Stimulated activated CD4-positive, alpha-beta T cell treated with anti-CD3 and anti-CD28 coated beads, Interleukin-2, amount 100 ng/mL, for 24 hours (primary cell): ENCODE measurements around the gene ZNF805.
"Not testable (repeated sequence)": the region's sequence is repeated elsewhere in the genome, so short reads cannot be mapped to it uniquely, and the experiment has no call there.

ENCODE experiments used
- DNase-seq, 2 donors: peaks; one replicate each; pipeline ENCODE4 v3.0.0-alpha.2; 2020

Gene ZNF805

DNA sequence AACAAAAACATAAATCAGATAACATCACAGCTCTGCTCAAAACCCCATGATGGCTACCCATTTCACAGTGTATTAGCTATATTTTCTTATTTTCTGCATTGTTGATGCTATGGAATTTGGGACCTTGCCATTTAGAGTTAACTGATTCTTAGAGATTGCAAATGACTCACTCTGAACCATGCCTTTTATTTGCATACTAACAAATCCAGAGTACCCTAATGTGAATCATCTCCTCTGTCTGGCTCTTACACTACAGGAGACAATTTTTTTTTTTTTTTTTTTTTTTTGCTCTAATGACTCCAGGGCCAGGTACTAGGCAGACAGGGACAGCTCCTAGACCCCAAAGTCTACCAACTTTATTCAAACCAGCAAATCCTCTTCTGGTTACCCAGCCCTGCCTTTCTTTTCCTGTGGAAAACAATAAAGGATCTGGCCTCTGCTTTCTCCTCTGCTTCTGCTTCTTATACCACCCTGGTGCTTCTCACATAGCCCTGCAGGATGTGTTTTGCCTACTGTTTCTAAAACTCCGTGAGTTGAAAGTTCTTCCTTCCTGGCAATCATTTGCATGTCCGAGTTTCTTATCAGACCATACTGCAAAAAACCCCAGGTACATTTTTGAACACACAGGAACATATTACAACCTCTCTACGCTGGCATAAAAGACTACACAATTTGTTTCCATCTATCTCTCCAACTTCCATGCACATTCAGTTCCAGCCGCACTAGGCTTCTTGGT is 29.3 kb downstream of the ZNF805 start:
- no peak for DNase-seq

DNA sequence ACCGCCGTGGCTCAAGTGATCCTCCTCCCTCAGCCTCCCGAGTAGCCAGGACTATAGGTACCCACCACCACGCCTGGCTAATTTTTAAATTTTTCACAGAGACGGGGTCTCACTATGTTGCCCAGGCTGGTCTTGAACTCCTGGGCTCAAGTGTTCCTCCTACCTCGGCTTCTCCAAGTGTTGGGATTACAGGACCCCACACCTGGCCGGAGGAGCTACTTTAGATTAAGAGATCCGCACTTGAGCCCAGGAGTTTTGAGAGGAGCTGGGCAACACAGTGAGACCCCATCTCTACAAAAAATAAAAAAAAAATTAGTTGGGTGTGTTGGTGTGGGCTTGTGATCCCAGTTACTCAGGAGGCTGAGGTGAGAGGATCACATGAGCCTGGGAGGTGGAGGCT is 30.8 kb downstream of the ZNF805 start:
- DNase-seq = no peak

DNA sequence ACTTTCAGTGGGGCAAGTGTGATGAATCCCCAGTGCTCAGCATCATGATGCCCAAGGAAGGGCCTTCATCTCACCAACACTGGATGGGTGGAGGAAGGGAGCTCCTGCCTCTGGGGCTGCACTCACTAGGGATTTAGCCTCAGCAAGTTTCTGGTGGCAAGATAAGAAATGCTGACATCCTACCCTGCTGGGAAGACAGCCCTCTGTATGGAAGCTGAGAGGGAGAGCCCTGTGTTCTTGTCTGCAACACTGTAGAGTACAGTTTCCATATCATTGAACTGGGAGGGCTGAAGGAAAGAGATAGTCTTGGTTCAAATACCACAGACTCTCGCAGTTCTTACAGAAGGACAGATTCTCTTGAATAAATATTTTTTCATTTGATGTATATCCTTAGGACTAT is 32.6 kb downstream of the ZNF805 start:
- no peak for DNase-seq

DNA sequence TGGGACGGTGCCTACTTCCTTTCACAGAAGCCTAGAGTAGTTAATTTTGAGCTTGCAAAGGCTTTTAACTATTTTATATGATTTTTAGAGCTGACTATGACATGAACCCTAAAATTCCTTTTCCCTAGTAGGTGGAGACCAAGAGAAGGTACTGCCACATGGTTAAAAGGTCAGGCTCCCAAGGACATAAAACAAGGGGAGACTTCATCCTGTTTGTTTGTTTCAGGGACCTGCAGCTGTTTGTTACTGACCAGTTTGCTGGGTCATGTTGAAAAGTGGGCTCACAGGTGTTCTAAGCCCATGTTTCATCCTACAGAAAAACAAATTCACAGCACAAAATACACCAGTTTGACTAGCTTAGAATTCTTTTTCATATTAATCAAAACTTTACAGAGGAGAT is 36.0 kb downstream of the ZNF805 start:
- no peak for DNase-seq

DNA sequence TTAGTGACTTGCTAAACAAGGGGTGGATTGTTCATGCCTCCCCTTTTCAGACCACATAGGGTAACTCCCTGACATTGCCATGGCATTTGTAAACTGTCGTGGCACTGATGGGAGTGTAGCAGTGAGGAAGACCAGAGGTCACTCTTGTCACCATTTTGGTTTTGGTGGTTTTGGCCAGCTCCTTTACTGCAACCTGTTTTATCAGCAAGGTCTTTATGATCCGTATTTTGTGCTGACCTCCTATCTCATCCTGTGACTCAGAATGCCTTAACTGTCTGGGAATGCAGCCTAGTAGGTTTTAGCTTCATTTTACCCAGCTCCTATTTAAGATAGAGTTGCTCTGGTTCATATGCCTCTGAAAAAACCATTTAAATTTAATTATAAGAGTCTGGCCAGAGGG is 38.0 kb downstream of the ZNF805 start:
- not testable (repeated sequence) for DNase-seq

DNA sequence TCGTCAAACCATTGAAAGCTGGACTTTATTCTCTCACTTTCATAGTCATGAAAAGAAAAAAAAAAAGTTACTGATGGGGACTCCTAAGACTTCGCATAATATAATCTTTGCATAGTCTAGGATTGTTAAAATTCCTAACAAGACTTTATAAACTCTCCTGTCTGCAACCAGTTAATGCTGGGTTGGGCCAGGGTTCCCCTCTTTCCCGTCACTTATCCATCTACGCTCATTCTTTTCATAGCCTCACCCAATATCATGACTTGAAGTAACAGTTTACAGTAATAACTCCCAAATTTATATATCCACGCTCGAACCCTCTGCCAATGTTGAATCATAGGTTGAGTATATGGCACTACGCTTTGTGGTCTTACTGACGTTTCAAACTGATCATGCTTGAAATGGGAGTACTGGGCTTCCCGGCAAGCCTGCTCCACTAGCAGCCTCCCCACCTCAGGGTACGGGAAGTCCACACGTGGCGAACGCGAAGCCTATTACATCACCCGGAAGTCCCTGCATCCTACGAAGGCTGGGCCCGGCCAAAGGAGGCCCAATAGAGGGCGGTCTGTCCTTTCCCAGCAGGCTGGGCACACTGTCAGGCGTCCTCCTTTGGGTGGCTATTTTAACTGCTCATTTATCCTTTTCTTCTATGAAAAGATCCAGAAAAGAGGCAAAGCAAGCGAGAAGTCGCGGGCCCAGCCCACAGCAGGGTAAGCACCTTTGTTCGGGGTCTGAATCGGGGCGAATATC is 39.2 kb downstream of the ZNF805 start:
- peak; percentile 77 to 84 for DNase-seq

DNA sequence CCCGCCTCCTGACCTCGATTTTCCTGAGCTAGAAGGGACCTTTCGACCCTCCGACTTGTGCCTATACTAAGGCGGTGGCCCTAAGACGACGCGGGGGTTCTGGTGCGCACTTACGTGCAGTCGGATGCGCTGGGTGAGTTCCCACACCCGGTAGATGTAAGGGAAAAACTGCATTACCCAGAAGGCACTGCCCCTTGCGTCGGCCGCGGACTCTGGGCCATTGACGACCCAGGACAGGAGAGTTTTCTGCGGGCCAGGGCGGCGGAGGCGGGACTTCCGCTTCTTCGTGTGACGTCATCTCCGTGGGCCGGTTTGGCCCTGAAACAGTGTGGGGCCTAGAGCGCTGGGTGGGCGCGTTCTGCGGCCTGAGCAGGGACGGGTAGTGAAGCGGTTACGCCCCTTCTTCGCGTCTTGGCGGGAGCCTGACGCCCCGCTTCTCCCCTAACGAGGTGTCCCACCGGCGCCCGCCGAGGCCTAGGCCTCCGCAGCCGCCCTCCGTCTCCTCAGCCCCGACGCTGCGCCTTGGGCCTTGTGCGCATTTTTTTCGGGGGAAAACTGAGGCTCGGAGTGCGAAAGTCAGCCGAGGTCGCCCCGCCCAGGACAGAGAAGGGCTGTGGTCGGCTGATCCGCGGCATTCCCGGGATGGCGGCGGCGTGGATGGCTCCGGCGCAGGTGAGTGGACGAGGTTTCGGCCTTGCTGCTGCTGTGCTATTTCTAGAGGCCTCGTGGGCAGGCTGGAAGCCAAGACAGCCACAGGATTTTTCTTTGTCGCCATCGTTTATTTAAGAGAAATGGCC is 39.9 kb downstream of the ZNF805 start, which contains the start of gene ZNF460:
Gene ZNF460 (plus strand): TSS at position 321 of the 797 bp plus-strand sequence. CDS start 322 bp downstream, at position 643.
- DNase-seq = peak; percentile 96 to 97

DNA sequence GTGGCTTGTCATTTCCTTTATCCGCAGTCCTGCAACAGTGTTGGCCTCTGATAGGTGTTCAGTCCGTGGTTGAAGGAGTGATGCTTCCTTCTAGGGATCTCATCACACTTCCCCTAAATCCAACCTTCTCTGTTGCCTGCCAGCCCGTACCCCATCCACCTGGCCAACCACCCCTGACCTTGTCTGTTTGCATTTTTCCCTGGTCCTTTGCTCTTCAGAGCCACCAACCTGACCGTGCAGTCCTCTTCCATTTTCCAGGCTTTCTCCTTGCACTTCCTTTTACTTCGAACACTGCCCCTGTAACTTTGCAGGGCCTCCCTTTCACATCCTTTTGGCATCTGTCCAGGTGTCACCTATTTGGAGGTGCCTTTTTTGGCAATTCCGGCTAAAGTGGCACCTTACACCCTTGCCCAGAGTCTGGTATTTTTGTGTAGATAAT is 40.5 kb downstream of the ZNF805 start:
- peak; percentile 3 to 22 for DNase-seq

DNA sequence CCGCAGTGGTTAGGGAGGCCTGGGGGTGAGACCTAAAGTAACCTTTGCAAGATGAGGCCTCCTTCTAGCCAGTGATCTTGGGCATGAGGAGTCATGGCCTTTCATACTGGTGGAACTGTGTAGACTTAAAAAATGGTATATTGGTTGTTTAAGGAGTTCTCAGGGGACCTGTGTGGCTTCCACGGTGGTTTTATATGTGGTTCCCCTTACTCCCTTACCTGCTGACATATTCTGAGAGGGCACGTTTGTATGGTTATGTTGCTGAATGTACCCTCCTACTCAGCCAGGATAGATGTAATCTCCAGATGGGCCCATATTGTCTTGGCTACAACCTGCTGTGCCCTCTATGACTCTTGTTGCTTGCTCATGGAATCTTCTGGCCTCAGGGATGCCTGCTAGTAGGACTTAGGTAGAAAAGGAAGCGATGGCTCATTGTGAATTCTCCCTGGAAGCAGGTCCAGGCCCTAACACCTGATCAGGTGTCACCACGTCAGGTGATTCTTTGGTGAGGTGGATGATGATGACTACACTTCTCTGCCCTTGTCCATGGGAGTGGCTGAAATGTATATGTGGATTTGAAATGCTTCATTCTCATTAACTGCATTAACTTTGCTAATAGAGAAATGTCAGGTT is 41.7 kb downstream of the ZNF805 start:
- no peak for DNase-seq

DNA sequence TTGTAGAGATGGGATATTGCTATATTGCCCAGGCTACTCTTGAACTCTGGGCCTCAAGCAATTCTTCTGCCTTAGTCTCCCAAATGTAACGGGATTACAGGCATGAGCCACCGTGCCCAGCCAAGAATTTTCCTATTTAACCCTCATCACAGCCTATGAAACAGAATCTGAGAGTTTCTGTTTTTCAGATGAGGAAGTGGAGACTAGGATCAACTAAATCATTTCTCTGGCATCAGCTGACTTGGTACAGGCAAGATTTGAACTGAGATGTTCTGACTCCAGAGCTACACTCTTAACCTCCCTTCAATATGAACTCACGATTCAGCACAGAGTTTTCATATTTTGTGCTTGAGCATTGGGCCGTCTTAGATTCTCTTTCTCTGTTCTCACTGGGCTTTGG is 47.9 kb downstream of the ZNF805 start:
- DNase-seq = no peak

DNA sequence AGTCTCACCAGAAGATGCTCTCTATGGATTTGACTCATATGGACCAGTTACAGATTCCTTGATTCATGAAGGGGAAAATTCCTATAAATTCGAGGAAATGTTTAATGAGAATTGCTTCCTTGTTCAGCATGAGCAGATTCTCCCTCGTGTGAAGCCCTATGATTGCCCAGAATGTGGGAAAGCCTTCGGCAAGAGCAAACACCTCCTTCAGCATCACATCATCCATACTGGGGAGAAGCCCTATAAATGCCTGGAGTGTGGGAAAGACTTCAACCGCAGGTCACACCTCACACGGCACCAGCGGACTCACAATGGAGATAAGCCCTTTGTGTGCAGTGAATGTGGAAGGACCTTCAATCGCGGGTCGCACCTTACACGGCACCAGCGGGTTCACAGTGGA is 50.5 kb downstream of the ZNF805 start:
- no peak for DNase-seq

DNA sequence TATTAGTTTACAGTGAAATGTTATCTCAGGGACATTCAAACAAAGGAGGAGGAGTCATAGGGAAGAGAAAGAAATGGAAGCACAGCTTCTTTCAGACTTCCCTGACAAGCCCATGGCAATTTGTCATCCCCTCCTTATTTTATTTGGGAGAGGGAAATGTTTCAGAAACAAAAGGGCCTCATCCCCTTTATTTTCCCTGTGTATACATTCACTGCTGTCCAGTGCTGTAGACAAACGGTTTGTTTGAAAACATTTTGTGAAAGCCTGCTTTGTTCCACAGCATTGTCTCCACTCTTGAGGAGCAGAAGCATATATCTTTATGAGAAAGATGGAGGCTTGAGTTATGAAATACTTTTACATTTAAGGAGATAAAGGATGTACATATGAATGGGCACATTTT is 52.1 kb downstream of the ZNF805 start:
- DNase-seq = no peak

DNA sequence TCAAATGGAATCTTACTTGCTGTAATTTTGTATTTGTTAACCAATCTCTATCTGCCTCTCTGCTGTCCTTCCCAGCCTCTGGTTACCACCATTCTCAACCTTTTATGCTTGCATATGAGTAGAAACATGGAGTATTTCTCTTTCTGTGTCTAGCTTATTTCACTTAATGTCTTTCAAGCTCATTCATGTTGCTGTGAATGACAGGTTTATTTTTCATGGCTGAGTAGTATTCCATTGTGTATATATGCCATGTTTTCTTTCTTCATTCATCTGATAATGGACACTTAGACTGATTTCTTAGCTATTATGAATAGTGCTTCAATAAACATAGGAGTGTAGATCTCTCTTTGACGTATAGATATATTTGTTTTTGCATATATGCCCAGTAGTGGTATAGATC is 53.3 kb downstream of the ZNF805 start:
- no peak for DNase-seq

DNA sequence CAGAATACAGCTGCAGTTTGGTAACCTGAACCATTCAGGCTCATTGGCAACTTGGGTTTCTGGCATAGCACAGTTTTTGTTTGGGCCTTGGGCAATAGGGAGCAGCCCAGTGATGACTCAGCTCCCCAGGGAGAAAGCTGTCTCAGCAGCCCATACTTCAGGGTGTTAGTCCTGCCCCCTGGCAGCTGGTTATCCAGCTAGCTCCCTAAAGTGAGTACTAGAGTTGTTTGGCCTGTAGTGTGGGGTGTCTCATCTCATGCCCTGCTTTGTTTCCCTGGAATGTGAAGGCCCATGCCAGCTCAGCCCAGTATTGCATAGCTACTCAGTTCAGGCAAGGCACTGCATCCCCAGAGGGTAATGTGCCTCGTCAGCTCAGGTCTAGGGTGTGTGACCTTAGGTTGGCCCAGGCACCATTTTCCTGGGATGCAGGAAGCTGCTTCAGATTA is 61.6 kb downstream of the ZNF805 start:
- no peak for DNase-seq

DNA sequence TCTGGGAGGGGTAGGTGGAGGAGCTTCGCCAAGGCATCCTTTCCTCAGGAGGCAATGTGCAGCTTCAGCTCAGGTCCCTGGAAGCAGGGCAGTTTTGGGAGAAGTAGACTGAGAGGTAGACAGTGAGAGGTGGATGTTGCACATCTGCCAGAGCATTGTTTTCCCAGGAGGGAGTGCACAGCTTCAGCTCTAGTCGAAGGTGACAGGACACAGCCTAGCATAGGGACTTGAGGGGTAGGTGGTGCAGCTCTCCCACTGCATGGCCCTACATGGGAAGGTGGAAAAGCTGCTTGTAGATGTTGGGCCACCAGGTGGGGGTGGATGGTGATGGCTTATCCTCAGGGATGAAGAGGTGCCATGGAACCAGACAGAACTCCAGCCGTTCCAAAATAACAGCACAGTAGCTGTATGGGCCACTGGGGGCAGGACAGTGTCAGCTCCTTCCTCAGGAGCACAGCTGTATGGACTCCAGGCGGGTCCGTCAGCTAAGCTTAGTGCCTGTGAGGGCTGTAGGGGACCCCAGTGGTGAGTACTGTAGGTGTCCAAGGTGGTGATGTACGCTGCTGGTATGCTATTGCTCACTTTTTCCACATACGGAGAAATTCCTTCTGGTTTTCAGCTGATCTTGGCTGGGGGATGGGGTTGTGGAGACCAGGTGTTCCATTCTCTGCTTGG is 62.4 kb downstream of the ZNF805 start:
- DNase-seq = no peak
